ENCODE measurements around the gene TAS1R2. TPM values are rescaled to one million over a fixed set of nuclear protein-coding genes. Genes with fewer than 3 reads are reported as not detected.

The TAS1R2 gene
- total RNA-seq, 4 donors from 2014 or later: not detected

DNA sequence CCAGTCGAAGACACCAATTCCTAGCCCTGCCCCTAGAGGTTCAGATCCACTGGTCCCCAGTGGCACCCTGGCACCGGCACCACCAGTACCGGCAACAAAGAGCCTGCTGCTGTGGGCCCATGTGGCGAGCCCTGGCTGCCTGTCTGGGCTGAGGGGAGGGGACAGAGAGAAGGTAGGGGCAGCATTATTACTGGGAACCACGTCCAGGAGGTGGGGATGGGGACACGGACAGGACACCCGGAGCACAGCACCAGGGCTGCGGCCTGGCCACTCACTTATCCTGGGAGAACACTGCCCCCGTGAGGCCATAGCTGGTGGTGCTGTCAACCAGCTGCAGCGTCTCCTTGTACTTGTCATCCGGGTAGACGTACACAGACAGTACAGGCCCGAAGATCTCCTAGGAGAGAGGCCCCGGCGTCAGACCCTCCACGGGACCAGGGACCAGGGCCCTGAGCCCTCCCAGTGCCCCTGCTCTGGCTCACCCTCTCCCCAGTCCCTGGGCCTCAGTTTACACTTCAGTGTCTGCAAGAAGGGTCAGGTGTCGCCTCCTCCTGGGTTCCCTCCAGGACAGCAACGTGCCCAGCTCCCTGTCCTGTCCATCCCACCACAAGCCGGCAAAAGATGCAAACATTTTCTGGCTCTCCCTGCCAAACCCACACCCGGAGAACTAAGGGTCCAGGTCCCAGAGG is 15.8 kb upstream of the TAS1R2 start:
- Histone ChIP-seq H3K36me3 (peaks cover 0 to 34% of the 10 kb centered on the region in 2 donors), H3K27ac (no peak overlapping the region), H3K4me3 (no peak overlapping the region), H3K27me3 (no peaks in the 10 kb centered on the region), H3K9me3 (no peaks in the 10 kb centered on the region), H3K4me1 (peaks cover 0 to 13% (median 0%) of the 10 kb centered on the region in 3 donors)
- WGBS, 2 donors (ENCODE audit: low coverage in 1 of 2): 80% methylated on average over 1 of the region's 20 CpGs; no CpG with 5 or more reads in 1 of the 2 donors
- TF ChIP-seq EP300 (IDR thresholded peaks at IDR 0.05) (no peak), CTCF (IDR thresholded peaks at IDR 0.05) (peak in 3 of 4 experiments; percentile 62 to 83 (median 76)), POLR2A (IDR thresholded peaks at IDR 0.05) (no peak), POLR2AphosphoS5 (IDR thresholded peaks at IDR 0.05) (no peak)
- peak; percentile 75 for ATAC-seq

GRCh38 chr1:18874600-18874999 is 15.1 kb upstream of the TAS1R2 start:
- Histone ChIP-seq H3K4me3 (no peak overlapping the region), H3K9me3 (no peaks in the 10 kb centered on the region), H3K27ac (no peak overlapping the region), H3K36me3 (peaks cover 0 to 34% of the 10 kb centered on the region in 2 donors), H3K27me3 (no peaks in the 10 kb centered on the region), H3K4me1 (peaks cover 0 to 13% (median 0%) of the 10 kb centered on the region in 3 donors)
- no peak for ATAC-seq
- no peak for TF ChIP-seq POLR2A (IDR thresholded peaks at IDR 0.05)
- no peak for TF ChIP-seq POLR2AphosphoS5 (IDR thresholded peaks at IDR 0.05)
- no peak for TF ChIP-seq EP300 (IDR thresholded peaks at IDR 0.05)
- no peak for TF ChIP-seq CTCF (IDR thresholded peaks at IDR 0.05)
- 83% methylated on average over 2 of the region's 8 CpGs; no CpG with 5 or more reads in 1 of the 2 donors for WGBS, 2 donors (ENCODE audit: low coverage in 1 of 2)

DNA sequence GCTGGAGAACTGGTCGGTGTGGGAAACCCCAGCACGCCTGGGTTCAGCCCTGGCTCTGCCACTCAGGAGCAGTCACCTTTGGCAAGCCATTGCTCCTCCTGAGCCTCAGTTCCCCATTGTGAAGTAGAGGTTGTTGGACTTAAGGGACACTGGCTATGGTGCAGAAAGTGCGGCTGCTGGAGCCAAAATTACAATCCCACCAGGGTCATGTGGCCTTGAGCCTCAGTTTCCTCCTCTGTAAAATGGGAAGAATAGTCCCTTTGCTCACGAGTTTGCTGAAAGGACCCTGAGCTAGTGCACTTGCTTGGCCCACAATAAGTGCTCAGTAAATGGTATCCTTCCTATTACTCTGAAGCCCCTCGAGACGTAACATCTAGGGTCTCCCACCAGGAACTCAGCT is 14.6 kb upstream of the TAS1R2 start:
- no peaks in the 10 kb centered on the region for H3K9me3 ChIP-seq
- H3K4me1 ChIP-seq: peaks cover 0 to 13% (median 0%) of the 10 kb centered on the region in 3 donors
- no peak overlapping the region for H3K27ac ChIP-seq
- H3K36me3 ChIP-seq: peaks cover 0 to 34% of the 10 kb centered on the region in 2 donors
- H3K27me3 ChIP-seq: peaks cover 4% of the 10 kb centered on the region
- no peak for ATAC-seq
- TF ChIP-seq POLR2A (IDR thresholded peaks at IDR 0.05) (no peak), CTCF (IDR thresholded peaks at IDR 0.05) (no peak), POLR2AphosphoS5 (IDR thresholded peaks at IDR 0.05) (no peak), EP300 (IDR thresholded peaks at IDR 0.05) (no peak)
- H3K4me3 ChIP-seq: no peak overlapping the region
- 71 to 100% methylated on average over 1 to 2 of the region's 6 CpGs for WGBS, 2 donors (ENCODE audit: low coverage in 1 of 2)

- no peak for TF ChIP-seq CTCF (IDR thresholded peaks at IDR 0.05)
- no peak for TF ChIP-seq POLR2AphosphoS5 (IDR thresholded peaks at IDR 0.05)
- no peak for TF ChIP-seq POLR2A (IDR thresholded peaks at IDR 0.05)
- no peak for TF ChIP-seq EP300 (IDR thresholded peaks at IDR 0.05)
- WGBS, 2 donors (ENCODE audit: low coverage in 1 of 2): no CpG with 5 or more reads among the region's 8 CpGs
- peaks cover 0 to 13% (median 0%) of the 10 kb centered on the region in 3 donors for H3K4me1 ChIP-seq
- H3K9me3 ChIP-seq: no peaks in the 10 kb centered on the region
- peaks cover 16% of the 10 kb centered on the region for H3K27me3 ChIP-seq
- no peak overlapping the region for H3K4me3 ChIP-seq
- ATAC-seq: no peak
- H3K36me3 ChIP-seq: peaks cover 0 to 28% of the 10 kb centered on the region in 2 donors
- H3K27ac ChIP-seq: no peak overlapping the region
Observed at GRCh38 chr1:18872071-18872611, 12.7 kb upstream of the TAS1R2 start.

Data from gastroesophageal sphincter (tissue), 4 donors.